GM18907 (cell line): ENCODE data around the gene DPCD.
"Not testable (repeated sequence)": the region's sequence is repeated elsewhere in the genome, so short reads cannot be mapped to it uniquely, and the experiment has no call there.

ENCODE experiments used
- ATAC-seq: cut with Tn5 transposase; IDR thresholded peaks from one replicate; pipeline ENCODE4 v1.9.1; 2021; ENCODE audit warnings: mild to moderate bottlenecking, moderate library complexity; ENCODE audit not compliant: unreplicated experiment

DPCD gene

DNA sequence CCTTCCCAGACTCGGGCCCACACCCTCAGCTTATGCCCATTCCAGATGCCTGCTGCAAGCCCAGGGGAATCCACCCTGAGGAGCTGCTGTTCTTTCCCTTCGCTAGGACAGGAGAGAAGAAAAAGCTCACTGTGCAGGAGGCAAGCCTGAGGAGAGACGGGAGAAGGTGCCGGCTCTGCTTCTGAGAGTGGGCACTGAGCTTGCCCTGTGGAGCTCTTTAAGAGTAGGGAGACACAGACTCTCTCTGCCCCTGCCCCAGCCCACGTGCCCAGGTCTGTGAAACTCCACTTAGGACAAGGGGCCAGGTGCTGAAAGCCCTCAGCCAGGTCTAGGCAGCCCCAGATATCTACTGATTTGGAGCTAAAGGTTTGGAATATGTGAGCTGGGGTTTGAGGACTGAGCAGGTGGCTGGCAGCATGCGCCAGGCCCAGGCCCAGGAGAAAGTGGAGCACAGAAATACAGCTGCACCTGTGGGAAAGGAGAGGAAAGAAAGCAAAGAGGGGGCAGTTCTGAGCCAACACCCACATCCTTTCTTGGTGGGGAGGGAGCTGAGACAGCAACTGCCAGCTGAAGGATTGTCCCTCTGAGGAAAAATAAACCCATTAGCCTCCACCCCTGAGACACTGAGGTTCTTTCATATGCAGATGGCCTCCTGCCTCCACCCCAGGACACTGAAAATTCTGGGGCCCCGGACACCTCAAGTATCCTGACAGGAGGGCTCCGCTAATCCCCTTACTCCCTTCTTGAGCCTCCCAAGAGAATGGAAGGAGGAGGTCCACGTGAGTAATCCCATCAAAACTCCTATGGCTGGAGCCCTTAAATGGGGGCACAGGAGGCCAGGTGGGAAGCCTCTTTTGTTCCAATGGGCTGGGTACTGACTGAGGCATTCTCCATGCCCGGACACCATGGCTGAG lies 7.4 kb upstream of the DPCD start:
- no peak for ATAC-seq

DNA sequence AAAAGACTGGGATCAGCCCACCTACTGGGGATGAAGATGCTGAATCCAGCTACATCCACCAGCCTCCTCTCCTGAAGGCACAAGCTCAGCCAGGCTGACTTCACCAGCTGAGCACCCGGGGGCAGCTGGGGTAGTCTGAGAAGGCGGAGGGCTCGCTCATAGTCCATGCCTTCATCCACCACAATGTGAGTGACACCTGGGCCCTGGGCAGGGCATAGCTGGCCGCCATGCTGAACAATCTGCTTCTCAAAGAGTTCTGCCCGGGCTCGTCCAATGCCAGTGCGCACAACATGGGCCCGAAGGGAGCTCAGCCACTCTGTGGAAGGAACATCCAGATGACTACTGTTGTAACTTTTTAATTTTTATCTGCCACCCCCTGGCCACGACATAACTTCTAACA lies 2.3 kb upstream of the DPCD start:
- ATAC-seq: no peak

DNA sequence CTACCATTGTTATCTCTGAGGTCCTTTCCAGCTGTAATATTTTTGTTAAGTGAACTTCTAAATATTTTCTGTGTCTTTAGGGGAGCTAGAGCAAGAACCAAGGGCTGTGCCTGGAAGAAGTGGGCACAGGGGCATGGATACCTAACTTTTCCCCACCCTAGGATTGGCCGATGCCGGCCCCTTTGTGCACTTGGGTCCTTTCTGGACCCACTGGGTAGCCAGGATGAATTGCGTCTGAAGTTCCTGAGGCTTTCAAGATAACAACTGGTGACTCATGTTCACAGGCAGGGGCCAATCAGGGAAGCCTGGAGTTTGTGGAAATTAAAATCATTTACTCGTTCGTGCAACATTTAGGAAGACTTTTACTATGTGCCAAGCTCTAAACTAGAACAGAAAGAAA lies 758 bp downstream of the DPCD start:
- ATAC-seq: no peak

DNA sequence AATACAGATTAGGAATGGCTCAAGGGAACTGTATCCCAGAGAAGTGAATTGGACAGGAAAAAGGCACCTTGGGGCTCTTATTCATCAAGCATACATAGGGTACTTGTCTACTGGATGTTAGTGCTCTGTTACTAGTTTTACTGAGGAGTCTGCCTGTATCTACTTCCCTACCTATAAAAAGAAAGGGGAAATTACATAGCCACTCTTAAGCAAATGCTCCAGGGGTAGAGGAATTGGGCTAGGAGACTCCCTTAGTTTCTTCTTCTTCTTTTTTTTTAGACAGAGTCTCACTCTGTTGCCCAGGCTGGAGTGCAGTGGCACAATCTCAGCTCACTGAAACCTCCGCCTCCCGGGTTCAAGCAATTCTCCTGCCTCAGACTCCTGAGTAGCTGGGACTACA lies 5.2 kb downstream of the DPCD start:
- ATAC-seq: not testable (repeated sequence)

DNA sequence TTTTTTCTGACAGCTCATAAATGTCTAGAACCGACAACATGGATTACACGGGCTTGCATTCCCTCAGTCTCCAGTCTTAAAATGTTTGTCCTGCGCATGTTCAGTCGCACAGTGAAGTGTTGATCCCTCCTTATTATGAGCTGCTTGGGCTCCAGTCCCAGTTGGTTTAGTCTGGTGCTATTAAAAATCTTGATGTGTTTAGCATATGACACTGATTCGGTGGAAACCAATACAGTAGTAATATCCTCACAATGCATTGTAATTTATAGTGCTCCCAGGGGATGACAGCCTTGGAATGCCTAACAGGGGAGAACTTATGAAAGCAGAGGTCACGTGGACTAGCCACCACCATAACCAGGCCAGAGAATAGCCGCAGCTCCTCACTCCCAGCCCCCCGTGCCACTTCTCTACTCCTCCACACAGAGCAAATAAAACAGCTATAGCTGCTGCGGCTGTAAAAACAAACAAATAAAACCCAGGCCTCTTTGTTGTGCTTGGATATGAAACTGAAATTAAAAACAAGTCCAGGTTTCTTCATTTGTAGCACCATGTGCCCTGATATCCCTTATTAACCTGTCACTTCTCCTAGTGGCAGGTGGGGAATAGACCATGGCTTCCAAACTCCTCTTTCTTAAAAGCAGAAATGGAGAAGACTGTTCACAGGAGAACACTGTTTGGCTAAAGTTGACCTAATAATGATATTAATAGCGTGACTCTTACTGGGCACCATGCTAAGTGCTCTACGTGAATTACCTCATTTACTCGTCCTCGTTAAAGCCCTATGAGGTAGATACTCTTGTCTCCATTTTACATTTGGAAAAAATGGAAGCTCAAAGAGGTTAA lies 7.7 kb downstream of the DPCD start:
- no peak for ATAC-seq

DNA sequence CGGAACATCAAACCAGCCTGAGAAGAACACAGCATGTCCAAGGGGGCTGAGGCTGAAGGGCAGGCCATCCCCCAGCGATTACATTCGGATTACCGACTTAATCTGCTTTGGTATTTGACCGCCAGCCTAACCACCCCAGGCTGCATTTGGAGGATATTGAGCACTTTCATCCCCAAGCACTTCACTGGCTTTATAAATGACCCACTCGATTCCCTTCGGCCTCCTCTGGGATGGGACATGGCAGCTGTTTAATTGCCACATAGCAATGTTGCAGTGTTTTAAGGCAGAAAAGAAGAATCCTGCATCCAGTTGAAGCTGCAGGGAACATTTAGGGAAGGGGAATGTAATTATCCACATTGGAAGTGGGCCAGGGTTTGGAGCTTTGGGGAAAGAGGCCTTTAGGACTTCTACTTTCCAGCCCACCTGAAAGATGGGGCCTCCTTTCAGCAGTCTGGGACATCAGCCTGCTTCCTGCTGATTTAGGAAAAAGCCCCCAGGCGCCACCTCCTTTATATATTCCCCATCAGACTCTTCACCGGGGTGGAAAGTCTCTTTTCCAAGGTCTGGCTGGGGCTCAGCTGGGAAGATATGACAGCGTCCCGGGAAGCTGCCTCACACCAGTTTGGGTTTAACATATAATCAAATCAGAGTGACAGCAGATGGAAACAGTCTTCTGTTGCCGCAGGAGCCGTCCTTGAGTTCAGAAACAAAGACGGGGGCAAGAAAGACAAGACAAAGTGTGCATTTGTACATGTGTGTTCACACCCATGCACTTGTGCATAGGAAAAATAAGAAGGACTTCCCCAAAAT lies 9.2 kb downstream of the DPCD start:
- no peak for ATAC-seq

DNA sequence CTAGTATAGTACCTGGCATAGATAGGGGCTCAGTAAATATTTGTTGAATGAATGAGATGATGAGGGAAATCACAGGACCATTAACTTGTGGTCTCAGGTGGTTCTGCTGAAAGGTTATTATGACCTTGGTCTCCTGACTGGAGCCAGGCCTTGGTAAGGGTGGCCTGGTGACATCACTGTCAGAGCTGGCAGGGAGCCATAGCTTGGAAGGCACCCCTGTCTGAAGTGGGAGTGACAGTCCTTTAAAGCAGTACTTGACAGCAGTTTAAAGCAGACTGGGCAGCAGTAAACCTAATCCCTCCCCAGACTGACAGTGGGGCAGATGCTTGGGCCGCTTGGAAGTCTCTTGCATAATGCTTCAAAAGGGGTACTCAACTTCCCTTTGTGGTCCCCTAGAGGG lies 13.4 kb downstream of the DPCD start:
- ATAC-seq: no peak

DNA sequence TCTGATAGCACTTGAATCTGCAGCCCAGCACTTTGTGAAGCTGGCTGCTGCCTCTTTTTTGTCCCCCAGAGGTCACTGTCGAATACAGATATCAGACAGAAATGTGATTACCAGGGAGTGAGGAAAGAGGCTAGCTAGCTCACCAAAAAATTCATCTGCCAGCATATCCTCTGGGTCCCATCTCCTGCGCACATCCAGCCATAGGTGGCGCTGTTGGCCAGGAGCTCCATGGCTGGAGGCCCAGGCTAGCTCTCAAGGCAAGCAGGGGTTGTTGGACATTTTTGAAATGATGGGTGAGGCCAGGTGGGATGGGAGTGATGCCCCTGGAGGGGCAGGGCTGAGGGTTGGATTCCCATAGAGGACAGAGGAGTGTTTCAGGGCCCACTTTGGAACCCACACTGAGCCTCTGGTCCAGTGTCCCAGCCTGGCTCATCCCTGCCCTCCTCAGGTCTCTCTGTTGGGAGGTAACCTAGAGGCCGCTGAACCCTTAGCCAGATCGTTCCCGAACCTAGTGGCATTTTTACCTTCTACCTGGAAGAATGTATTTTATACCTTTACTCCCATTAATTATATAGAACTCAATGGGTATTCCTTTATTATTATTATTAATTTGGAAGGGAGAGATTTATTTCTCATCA lies 14.8 kb downstream of the DPCD start:
- ATAC-seq: peak; percentile 53

DNA sequence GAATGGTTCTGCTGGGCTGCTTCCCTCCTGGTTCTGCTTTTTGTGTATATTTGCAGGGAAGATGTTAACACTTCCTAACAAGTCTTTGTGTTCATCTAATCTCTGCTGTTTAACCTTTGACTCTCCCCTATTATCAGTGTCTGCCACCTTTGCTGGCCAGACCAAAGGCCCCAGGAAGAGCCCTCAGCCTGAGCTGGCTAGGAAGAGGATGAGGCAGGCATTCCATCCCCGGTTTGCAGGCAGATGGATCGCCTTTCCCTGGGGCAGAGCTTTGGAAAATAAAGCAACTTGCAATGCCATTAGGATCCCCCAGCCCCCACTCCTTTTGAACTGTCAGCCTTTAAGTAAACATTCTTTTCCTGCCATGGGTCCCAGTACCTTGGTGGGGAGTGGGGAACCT lies 19.0 kb downstream of the DPCD start:
- no peak for ATAC-seq

DNA sequence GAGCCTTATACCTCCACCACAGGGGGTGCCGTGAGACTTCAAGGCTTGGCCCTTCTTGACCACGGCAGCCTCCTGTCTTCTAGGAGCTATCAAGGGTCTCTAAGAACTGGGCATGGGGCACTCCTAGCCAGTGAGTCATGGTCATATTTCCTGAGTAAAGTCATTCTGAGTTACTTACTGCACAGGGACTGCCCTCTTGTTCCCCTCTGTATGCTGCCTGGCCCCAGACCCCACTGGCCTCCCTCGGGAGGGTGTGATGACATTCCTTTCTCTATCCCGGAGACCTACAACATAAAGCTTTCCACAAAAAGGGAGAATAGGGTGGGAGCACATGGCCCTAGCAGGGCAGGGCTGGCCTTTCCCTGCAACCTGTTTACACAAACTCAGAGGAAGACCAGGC lies 21.4 kb downstream of the DPCD start:
- ATAC-seq: no peak

DNA sequence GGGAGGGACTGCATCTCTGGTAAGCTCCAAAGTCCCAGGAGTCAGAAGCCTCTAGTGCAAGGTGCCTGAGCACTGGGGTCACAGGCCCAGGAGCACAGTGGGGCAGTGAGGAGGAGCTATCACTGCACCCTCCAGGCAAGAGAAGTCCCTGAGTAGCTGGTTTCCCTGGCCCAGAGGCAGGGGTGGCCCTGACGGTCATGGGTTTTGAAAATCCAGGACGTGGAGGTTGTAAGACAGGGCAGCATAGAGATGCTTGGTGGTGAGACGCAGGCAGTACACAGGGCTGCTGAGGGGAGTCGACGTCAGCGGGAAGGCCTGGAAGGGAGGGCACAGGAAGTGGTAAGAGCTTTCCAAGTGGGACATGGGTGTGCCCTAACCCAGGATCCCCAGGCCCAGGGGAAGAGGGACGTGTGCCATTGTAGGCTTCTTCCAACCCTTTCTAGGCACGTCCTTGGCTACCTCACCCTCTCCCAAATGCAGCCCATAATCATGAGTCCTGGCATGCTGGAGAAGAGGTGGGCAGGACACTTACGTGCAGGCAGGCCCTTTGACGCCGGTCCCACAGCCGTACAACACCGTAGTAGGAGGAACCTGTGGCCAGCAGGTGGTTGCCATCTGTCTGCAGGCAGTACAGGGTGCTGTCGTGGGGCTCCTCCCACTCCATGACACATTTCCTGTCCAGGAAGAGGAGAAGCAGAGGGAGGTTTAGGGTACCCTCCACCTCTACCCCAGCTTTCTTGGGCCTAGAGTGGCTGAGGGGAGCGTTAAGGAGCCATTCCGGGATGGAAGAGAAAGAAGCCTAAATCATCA lies 23.2 kb downstream of the DPCD start:
- ATAC-seq: no peak

DNA sequence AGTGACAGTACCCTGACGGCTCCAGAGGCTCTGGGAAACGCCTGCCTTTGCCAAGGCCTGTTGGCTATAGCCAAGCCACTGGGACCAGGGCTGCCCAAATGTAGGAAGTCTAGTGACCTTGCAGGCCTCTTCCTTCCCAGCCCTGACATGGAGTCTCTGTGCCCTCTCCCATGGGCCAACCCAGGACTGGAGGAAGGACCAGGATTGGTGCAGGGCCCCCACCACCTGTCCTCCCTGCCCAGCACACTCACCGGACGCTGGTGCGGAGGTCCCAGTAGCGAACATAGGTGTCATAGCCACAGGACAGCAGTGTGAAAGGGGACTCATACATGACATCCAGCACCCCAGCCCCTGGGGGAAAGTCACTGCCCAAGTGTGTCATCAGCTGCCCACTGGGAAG lies 24.0 kb downstream of the DPCD start:
- ATAC-seq: no peak

DNA sequence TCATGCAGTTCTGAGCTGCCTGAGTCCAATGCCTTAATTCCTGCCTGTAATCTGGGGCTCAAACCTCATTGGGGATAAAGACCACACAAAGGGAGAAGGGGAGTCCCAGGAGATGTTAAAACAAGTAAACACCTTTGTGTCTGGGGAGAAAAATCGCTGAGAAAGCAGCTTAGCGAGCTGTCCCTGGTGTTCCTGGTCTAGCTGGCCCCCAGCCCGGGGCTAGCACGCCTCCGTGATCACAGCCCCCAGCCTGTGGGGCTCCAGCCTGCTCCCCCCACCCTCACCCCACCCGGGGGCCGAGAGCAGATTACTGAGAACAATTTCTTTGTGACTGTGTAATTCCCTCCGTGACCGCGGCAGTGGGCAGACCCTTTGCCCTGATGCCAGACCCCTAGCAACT lies 24.8 kb downstream of the DPCD start:
- no peak for ATAC-seq

DNA sequence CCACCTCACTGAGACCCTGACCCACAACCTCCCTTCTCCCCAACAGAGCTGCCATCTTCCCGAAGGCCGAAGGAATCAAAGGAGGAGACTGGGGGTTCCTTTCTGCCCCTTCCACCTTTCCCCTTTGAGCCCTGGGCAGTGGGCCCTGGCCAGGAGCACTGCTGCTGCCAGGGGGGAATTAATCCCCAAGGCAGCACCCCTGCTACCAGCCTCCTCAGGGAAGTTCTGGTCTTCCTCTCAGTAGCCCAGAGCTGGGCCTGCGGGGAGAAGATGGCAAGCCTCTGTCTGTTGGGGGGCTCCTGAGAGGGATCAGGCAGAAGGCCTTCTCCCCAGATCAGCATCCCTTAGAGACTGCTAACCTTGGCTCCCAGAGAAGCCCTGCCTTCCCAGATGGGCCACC lies 25.5 kb downstream of the DPCD start:
- ATAC-seq: no peak

DNA sequence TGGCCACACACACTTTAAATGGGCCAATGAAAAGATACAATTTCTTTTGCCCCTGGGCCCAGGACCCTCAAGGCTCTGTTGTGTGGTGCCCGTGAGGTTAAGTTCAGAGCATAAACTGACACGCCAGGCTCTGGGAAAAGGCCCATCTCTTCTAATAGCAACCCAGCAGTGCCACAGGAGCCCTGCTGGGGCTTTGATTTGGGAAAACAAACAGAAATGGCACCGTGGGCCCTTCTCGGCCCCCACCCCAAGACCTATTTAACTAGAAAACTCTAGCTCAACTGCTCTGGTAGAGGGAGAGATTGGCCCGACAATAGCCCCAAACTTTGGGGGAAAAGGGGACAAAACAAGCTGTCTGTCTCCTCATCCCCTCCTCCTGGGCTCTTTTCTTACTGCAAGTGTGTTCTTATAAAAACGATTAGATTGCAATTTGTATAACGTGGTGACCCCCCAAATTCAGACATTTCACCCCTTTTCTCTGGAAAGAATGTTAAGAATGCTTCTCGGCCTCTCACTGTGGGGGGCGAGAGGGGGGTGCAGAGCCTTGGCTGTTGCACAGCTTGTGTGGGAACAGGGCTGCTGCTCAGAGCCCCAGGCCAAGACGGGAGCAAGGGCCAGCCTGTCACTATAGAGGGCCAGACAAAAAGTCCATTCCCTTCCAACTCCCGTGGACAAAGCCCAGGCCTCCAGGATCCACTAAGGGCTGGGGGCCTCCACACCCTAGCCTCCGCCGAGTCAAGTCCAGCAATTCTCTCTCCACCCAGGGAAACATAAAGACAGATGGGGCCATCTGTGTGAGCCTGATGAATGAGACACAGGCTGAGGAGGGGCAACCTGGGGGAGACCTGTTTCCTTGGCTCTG lies 26.8 kb downstream of the DPCD start:
- ATAC-seq: no peak

DNA sequence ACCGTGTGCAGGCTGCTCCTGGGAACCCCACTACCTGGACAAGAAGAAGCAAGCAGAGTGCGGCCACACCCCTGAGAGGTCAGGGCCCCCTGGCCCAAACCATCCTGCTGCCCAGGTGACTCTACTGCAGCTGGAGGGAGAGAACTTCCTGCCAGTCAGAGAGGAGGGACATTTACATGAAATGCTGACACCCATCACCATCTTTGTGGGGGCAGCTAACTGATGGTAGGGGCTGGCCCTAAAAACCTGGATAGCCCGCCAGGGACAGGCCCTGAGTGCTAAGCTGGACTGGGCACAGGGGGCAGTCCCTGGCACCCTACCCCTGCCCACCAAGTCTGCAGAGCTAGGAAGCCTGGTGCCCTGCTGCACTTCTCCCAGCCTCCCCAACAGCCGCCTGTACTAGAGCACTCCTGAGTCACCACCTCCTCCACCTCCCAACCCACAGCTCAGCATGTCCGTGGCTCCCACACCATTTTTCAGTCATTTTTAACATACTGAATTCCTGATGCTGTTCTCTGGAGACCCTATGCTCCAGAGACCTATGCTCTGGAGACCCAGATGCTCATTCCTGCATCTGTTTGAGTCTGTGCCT lies 27.5 kb downstream of the DPCD start:
- no peak for ATAC-seq

DNA sequence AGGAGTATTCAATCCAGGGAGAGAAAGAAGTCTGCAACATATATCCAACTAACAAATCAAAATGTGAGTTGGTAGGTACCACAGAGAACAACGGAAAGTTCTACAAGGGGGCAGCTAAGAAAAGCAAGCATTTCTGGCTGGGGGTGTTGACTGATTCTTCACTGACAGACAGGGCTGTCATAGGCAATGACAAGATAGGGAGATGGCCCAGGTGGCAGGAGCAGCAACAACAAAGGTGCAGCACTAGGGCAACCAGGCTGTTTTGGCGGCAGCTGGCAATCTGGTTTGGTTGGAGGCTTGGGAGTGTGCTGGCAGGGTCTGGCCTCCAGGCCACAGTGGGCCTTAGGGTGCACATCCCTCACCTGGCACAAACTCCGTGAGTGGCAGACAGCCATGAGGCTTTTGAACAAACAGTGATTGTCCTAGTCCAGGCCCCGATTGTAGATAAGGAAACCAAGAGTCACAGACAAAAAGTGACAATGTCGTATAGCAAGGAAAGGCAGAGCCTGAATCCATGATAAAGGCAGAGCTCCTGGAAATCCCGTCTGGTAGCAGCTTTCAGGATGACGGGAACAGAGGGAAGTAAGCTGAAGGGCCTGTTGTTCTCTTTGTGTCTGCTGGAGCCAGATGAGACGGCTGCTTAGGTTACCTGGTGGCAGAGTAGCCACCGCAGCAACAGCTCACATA lies 28.4 kb downstream of the DPCD start:
- ATAC-seq: no peak
